ENCODE measurements around the gene PLEKHH1. TPM values are rescaled to one million over a fixed set of nuclear protein-coding genes. Genes with fewer than 3 reads are reported as not detected.
"Not testable (repeated sequence)": the region's sequence is repeated elsewhere in the genome, so short reads cannot be mapped to it uniquely, and the experiment has no call there.

The PLEKHH1 gene
- total RNA-seq, 1 donor from 2014 or later: 119 TPM

DNA sequence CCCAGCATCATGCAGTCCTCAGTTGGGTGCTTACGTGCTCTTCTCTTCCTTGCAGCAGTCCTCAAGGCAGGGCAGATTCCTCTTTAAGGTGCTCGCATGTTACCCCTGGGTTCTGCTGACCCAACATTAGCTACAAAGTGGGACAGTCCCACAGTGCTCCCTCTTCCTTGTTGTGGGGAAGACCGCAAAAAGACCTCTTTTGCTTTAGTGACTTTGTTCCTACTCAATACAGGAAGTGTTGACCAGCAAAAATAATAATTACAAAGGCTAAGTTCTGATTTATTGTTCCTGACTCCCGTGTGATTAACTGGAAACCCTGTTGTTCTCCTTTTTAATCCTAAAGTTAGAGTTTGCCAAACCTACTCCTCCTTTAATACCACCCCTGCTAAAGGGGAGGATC is 53.3 kb downstream of the PLEKHH1 start:
- Mint-ChIP-seq H3K4me1 (ENCODE audit: low read depth) (no peaks in the 10 kb centered on the region), H3K27me3 (no peaks in the 10 kb centered on the region), H3K36me3 (ENCODE audit: insufficient read depth) (peaks cover 17% of the 10 kb centered on the region), H3K4me3 (ENCODE audit: low read depth) (no peak overlapping the region), H3K9me3 (ENCODE audit: low read depth) (no peaks in the 10 kb centered on the region), H3K27ac (no peak overlapping the region)
- no peak for TF ChIP-seq CTCF (IDR thresholded peaks at IDR 0.05; ENCODE audit: unreplicated experiment)
- no peak for DNase-seq (ENCODE audit: low spot score, unreplicated experiment)

GRCh38 chr14:67589204-67589770 is 56.2 kb downstream of the PLEKHH1 start:
- H3K36me3 Mint-ChIP-seq (ENCODE audit: insufficient read depth): peaks cover 16% of the 10 kb centered on the region

GRCh38 chr14:67593650-67594049 is 60.6 kb downstream of the PLEKHH1 start:
- H3K36me3 Mint-ChIP-seq (ENCODE audit: insufficient read depth): peaks cover 16% of the 10 kb centered on the region
- not testable (repeated sequence) for H3K27me3 Mint-ChIP-seq; H3K4me1 Mint-ChIP-seq (ENCODE audit: low read depth); DNase-seq (ENCODE audit: low spot score, unreplicated experiment); H3K4me3 Mint-ChIP-seq (ENCODE audit: low read depth); H3K27ac Mint-ChIP-seq; H3K9me3 Mint-ChIP-seq (ENCODE audit: low read depth)

More at GRCh38 chr14:67589204-67589770, 56.2 kb downstream of the PLEKHH1 start:
- H3K4me1 Mint-ChIP-seq (ENCODE audit: low read depth): peaks cover 2% of the 10 kb centered on the region
- DNase-seq (ENCODE audit: low spot score, unreplicated experiment): no peak
- H3K9me3 Mint-ChIP-seq (ENCODE audit: low read depth): no peaks in the 10 kb centered on the region
- no peak overlapping the region for H3K27ac Mint-ChIP-seq
- no peak overlapping the region for H3K4me3 Mint-ChIP-seq (ENCODE audit: low read depth)
- no peaks in the 10 kb centered on the region for H3K27me3 Mint-ChIP-seq
- no peak for TF ChIP-seq CTCF (IDR thresholded peaks at IDR 0.05; ENCODE audit: unreplicated experiment)

DNA sequence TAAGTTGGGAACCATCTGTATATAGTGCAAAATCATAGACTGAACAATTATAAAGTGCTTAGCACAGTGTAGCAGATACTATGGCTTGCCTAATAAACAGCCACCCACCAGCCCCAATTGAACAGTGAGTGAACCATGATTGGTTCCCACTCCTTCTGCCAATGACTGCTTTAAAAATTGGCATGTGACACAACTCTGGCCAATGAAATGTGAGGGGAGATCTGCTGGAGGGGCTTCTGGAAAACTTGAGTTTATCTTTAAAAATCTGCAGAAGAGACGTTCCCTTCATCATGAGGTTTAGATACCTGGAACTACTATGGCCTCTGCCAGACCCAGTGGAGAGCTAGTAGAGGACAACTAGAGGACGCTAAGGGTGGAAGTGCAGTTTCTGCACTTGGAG is 62.3 kb downstream of the PLEKHH1 start:
- DNase-seq (ENCODE audit: low spot score, unreplicated experiment): no peak
- TF ChIP-seq CTCF (IDR thresholded peaks at IDR 0.05; ENCODE audit: unreplicated experiment): no peak
- Mint-ChIP-seq H3K27me3 (no peaks in the 10 kb centered on the region), H3K4me3 (ENCODE audit: low read depth) (no peak overlapping the region), H3K27ac (peak overlapping the region; percentile 31), H3K9me3 (ENCODE audit: low read depth) (no peaks in the 10 kb centered on the region), H3K4me1 (ENCODE audit: low read depth) (peaks cover 16% of the 10 kb centered on the region), H3K36me3 (ENCODE audit: insufficient read depth) (peaks cover 11% of the 10 kb centered on the region)

DNA sequence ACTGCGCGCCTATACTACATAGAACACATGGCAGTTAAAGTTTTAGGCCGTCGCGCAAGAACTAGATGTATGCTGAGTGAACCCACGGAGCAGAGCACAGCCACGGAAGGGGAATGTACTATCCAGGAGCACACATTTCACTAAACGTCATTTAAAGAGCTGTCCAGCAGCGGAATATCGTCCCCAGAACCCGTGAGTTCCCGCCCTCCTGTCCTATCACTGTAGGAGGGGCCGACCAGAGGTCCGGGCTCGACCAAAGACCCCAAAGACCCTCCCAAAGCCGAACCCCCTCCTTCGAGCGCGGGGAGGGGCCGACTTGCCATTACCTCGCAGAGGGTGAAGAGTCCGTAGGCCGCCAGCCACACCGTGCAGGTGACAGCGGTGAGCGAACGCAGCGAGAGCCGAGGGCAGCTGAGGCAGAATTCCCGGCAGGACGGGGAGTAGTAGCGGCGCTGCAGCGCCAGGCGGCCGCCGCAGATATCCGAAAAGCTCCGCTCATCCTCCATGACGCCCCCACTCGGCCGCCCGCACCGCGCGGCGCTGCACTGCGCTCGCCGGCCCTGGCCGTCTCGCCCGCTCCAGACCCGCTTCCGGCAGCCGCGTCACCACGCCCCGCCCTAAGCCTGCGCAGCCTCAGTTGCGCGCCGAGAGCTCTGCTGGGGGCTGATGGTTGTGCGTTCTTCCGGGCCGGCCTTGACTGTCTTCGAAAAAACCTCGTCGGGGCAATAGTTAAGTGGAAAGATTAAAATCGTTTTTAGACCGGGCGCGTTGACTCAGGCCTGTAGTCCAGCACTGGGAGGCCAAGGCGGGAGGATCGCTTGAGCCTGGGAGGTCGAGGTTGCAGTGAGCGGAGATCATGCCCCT is 66.8 kb downstream of the PLEKHH1 start, which contains the start of gene PIGH:
PIGH (minus strand) TSS at position 571 of the 864 bp plus-strand sequence; CDS start at position 506, 65 bp downstream.
- Mint-ChIP-seq H3K4me1 (ENCODE audit: low read depth) (peaks cover 14% of the 10 kb centered on the region), H3K4me3 (ENCODE audit: low read depth) (peak within 1 kb of the TSS; percentile 94), H3K36me3 (ENCODE audit: insufficient read depth) (peaks cover 6% of the 10 kb centered on the region), H3K27ac (peak within 1 kb of the TSS; percentile 96), H3K9me3 (ENCODE audit: low read depth) (no peaks in the 10 kb centered on the region), H3K27me3 (no peaks in the 10 kb centered on the region)
- peak; percentile 79 for TF ChIP-seq CTCF (IDR thresholded peaks at IDR 0.05; ENCODE audit: unreplicated experiment)
- DNase-seq (ENCODE audit: low spot score, unreplicated experiment): peak; percentile 88

- not testable (repeated sequence) for H3K27me3 Mint-ChIP-seq; H3K9me3 Mint-ChIP-seq (ENCODE audit: low read depth); DNase-seq (ENCODE audit: low spot score, unreplicated experiment); H3K36me3 Mint-ChIP-seq (ENCODE audit: insufficient read depth)
- peak overlapping the region; percentile 94 for H3K4me3 Mint-ChIP-seq (ENCODE audit: low read depth)
- peak overlapping the region; percentile 96 for H3K27ac Mint-ChIP-seq
- H3K4me1 Mint-ChIP-seq (ENCODE audit: low read depth): peaks cover 14% of the 10 kb centered on the region
These were observed 67.5 kb downstream of the PLEKHH1 start for GRCh38 chr14:67600562-67600974.
